ENCODE measurements around the gene KLF11. TPM values are rescaled to one million over a fixed set of nuclear protein-coding genes. Genes with fewer than 3 reads are reported as not detected.

The KLF11 gene
- 8.2 and 10.0 TPM in 2 replicates for polyA plus RNA-seq (2011; rRNA removed)
- 6.4 and 7.0 TPM in 2 replicates for polyA plus RNA-seq (2012; cell fraction: cytosol; rRNA removed)
- 7.4 and 8.3 TPM in 2 replicates for polyA plus RNA-seq (2012; cell fraction: nucleus; rRNA removed)
- polyA plus RNA-seq (2017; fragmentation: RNase III; extraction: RNeasy Plus Mini Kit Qiagen cat#74134 plus additional on column Dnase treatment) = 2.4 to 3.0 TPM (median 2.8 TPM) in 3 replicates
- 13.2 and 22.4 TPM in 2 replicates for polyA minus RNA-seq (2011; rRNA and poly(A)+ RNA removed)

- H3K9me3 ChIP-seq = peaks cover 12% of the 10 kb centered on the region
- peak within 1 kb of the TSS; percentile 100 for H3K4me2 ChIP-seq
- peak; percentile 86 to 89 for DNase-seq (ENCODE audit: low read depth in 1 of 2, low spot score in 1 of 2)
- POLR2A ChIA-PET = interaction anchor here (0.8 to 1.4 kb wide), 3 partner anchors 61 to 244 kb away, joined by 3 to 5 read pairs (median 3); partner anchors contain the start of gene TAF1B
- no peak for FAIRE-seq
- H3K4me1 ChIP-seq = no peaks in the 10 kb centered on the region; the same call in 2 of the 3 replicates
- peak; percentile 62 to 79 for ATAC-seq
- 1% methylated on average over 19 of the region's 104 CpGs for WGBS (ENCODE audit: missing lambda C conversion rate)
- CTCF ChIA-PET = interaction anchor here (0.8 to 12.5 kb wide), 5 partner anchors 59 to 390 kb away, joined by 3 to 232 read pairs (median 4); no protein-coding TSS in a partner anchor
- peak within 1 kb of the TSS; percentile 87 to 90 for H3K27ac ChIP-seq
- peak within 1 kb of the TSS; percentile 89 for H3K4me3 ChIP-seq
- no peak for TF ChIP-seq CBX2 (IDR thresholded peaks at IDR 0.05; ENCODE audit: borderline replicate concordance, low read depth)
- TF ChIP-seq, protein P1, sequence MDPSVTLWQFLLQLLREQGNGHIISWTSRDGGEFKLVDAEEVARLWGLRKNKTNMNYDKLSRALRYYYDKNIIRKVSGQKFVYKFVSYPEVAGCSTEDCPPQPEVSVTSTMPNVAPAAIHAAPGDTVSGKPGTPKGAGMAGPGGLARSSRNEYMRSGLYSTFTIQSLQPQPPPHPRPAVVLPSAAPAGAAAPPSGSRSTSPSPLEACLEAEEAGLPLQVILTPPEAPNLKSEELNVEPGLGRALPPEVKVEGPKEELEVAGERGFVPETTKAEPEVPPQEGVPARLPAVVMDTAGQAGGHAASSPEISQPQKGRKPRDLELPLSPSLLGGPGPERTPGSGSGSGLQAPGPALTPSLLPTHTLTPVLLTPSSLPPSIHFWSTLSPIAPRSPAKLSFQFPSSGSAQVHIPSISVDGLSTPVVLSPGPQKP (IDR thresholded peaks at IDR 0.05; ENCODE audit: low read depth, low read length) = no peak
- TF ChIP-seq ESRRA (IDR thresholded peaks at IDR 0.05; ENCODE audit: borderline replicate concordance, low read length) = no peak
- TF ChIP-seq TFCP2L1 (CRISPR knock-in tag; IDR thresholded peaks at IDR 0.05) = 0 out of 2 replicates have a peak, but pooled peaks have one; percentile 18
- no peak for TF ChIP-seq CBX8 (IDR thresholded peaks at IDR 0.05)
- no peak for TF ChIP-seq ZNF302 (CRISPR knock-in tag; IDR thresholded peaks at IDR 0.05)
- no peak for TF ChIP-seq RFX5 (IDR thresholded peaks at IDR 0.05)
- no peak for TF ChIP-seq JUNB (IDR thresholded peaks at IDR 0.05)
- TF ChIP-seq E2F6 (IDR thresholded peaks at IDR 0.05; ENCODE audit: borderline replicate concordance, low read depth) = peak; percentile 98
- TF ChIP-seq BHLHE40 (IDR thresholded peaks at IDR 0.05; ENCODE audit: low read depth, low read length) = peak; percentile 90
- no peak for TF ChIP-seq FOXS1 (CRISPR knock-in tag; IDR thresholded peaks at IDR 0.05)
- TF ChIP-seq RARB (CRISPR knock-in tag; IDR thresholded peaks at IDR 0.05) = no peak
- no peak for TF ChIP-seq CEBPB (IDR thresholded peaks at IDR 0.05)
- peak; percentile 18; the same call in 1 of the 2 replicates for TF ChIP-seq KDM1A (IDR thresholded peaks at IDR 0.05; ENCODE audit: low read depth)
- peak; percentile 86; the same call in 1 of the 2 replicates for TF ChIP-seq HOXB5 (CRISPR knock-in tag; IDR thresholded peaks at IDR 0.05)
- TF ChIP-seq POLR2A (IDR thresholded peaks at IDR 0.05; ENCODE audit: low read length) = no peak
- TF ChIP-seq FOSB (CRISPR knock-in tag; IDR thresholded peaks at IDR 0.05) = no peak
- peak; percentile 53; the same call in 1 of the 2 replicates for TF ChIP-seq TP53 (CRISPR knock-in tag; IDR thresholded peaks at IDR 0.05)
- peak; percentile 85 for TF ChIP-seq PHF8 (IDR thresholded peaks at IDR 0.05; ENCODE audit: borderline replicate concordance, low read depth)
- TF ChIP-seq ZFP36 (IDR thresholded peaks at IDR 0.05; ENCODE audit: borderline replicate concordance, partially characterized antibody) = no peak
- no peak for TF ChIP-seq SREBF2 (IDR thresholded peaks at IDR 0.05)
- TF ChIP-seq HDAC2 (IDR thresholded peaks at IDR 0.05) = no peak
- no peak for TF ChIP-seq NPAS2 (CRISPR knock-in tag; IDR thresholded peaks at IDR 0.05; ENCODE audit: borderline replicate concordance)
- TF ChIP-seq REST (IDR thresholded peaks at IDR 0.05) = no peak; the same call in 1 of the 2 replicates
- peak; percentile 98 for TF ChIP-seq MAX (IDR thresholded peaks at IDR 0.05)
- TF ChIP-seq HOXB13 (CRISPR knock-in tag; IDR thresholded peaks at IDR 0.05; ENCODE audit: low read depth) = no peak
- peak; percentile 33; the same call in 1 of the 3 replicates for TF ChIP-seq BCL3 (IDR thresholded peaks at IDR 0.05)
- 0 out of 2 replicates have a peak, but pooled peaks have one; percentile 58 for TF ChIP-seq RNF2 (IDR thresholded peaks at IDR 0.05; ENCODE audit: borderline replicate concordance, low read depth)
- TF ChIP-seq CHD4 (IDR thresholded peaks at IDR 0.05; ENCODE audit: borderline replicate concordance) = no peak
- TF ChIP-seq HEYL (CRISPR knock-in tag; IDR thresholded peaks at IDR 0.05) = no peak
- peak; percentile 30 for TF ChIP-seq GATA3 (IDR thresholded peaks at IDR 0.05; ENCODE audit: borderline replicate concordance)
- 0 out of 5 replicates have a peak, but pooled peaks of 1 of the 2 experiments have one; percentile 14 for TF ChIP-seq JUN (IDR thresholded peaks at IDR 0.05)
- TF ChIP-seq HOXA7 (CRISPR knock-in tag; IDR thresholded peaks at IDR 0.05) = no peak
Measured at GRCh38 chr2:10043256-10043905, at the start of gene KLF11. TSS of gene KLF11 (plus strand) at chr2:10043550. CDS start at chr2:10043717, 167 bp downstream.
